Measurements from ENCODE around the gene ZNF728.
"Not testable (repeated sequence)": the region's sequence is repeated elsewhere in the genome, so short reads cannot be mapped to it uniquely, and the experiment has no call there.

ZNF728 gene

GRCh38 chr19:22945560-22945959, 57.4 kb downstream of the ZNF728 start:
- H3K27ac ChIP-seq = no peak overlapping the region
- TF ChIP-seq, protein P1, sequence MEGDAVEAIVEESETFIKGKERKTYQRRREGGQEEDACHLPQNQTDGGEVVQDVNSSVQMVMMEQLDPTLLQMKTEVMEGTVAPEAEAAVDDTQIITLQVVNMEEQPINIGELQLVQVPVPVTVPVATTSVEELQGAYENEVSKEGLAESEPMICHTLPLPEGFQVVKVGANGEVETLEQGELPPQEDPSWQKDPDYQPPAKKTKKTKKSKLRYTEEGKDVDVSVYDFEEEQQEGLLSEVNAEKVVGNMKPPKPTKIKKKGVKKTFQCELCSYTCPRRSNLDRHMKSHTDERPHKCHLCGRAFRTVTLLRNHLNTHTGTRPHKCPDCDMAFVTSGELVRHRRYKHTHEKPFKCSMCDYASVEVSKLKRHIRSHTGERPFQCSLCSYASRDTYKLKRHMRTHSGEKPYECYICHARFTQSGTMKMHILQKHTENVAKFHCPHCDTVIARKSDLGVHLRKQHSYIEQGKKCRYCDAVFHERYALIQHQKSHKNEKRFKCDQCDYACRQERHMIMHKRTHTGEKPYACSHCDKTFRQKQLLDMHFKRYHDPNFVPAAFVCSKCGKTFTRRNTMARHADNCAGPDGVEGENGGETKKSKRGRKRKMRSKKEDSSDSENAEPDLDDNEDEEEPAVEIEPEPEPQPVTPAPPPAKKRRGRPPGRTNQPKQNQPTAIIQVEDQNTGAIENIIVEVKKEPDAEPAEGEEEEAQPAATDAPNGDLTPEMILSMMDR (conservative IDR thresholded peaks at IDR 0.05) = no peak

DNA sequence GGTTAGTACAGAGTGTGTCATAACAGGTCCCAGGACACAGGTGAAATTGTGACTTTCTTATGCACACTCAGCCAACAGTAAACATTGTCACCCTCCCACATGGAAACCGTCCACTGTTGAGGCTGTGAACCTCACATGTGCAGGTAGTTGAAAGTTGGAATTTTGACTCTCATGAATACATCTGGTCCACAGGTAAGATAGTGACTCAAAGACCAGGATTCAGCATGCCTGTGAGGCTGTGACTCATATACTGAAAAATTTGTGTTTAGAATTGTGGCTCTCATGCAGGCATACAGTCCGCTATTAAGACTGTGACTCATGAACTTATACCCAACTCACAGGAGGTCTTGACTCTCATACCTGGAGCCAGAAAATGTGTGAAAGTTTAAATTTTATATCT, 67.8 kb downstream of the ZNF728 start:
- TF ChIP-seq, protein P1 (conservative IDR thresholded peaks at IDR 0.05) = no peak

DNA sequence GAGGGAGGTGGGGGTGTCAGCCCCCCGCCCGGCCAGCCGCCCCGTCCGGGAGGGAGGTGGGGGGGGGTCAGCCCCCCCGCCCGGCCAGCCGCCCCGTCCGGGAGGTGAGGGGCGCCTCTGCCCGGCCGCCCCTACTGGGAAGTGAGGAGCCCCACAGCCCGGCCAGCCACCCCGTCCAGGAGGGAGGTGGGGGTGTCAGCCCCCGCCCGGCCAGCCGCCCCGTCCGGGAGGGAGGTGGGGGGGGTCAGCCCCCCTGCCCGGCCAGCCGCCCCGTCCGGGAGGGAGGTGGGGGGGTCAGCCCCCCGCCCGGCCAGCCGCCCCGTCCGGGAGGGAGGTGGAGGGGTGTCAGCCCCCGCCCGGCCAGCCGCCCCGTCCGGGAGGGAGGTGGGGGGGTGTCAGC, 75.4 kb downstream of the ZNF728 start:
- not testable (repeated sequence) for H3K27ac ChIP-seq

More for the DNA sequence above, 67.8 kb downstream of the ZNF728 start:
- no peak overlapping the region for H3K27ac ChIP-seq

DNA sequence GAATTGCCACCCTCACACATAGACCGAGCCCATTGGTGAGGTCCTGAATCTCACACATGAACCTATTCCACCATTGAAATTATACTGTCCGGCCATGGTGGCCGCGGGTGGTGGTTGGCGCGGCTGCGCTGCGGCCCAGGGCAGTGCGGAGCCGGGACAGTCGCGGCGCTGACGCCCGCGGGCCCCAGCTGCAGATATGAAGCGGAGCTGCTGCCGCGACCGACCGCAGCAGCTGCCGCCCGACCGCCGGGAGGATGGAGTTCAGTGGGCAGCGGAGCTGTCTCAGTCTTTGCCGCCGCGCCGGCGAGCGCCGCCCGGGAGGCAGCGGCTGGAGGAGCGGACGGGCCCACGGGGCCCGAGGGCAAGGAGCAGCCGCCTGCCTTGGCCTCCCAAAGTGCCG, 77.8 kb downstream of the ZNF728 start:
- H3K27ac ChIP-seq = not testable (repeated sequence)

All from VCaP (cell line).